Stimulated activated CD8-positive, alpha-beta memory T cell treated with anti-CD3 and anti-CD28 coated beads, Interleukin-7, amount 100 ng/mL, for 24 hours (primary cell): ENCODE data around the gene SVIL.
"Not testable (repeated sequence)": the region's sequence is repeated elsewhere in the genome, so short reads cannot be mapped to it uniquely, and the experiment has no call there.

ENCODE experiments used
- DNase-seq: peaks from one replicate; pipeline ENCODE4 v3.0.0-alpha.2; 2020; ENCODE audit warnings: low read depth

SVIL gene

GRCh38 chr10:29600067-29600466, 34.7 kb downstream of the SVIL start:
- no peak for DNase-seq

GRCh38 chr10:29598851-29599311, 35.9 kb downstream of the SVIL start:
- DNase-seq: no peak

- no peak for DNase-seq
Measured at GRCh38 chr10:29596826-29597225, 37.9 kb downstream of the SVIL start.

GRCh38 chr10:29596356-29596755, 38.4 kb downstream of the SVIL start:
- DNase-seq: no peak

- no peak for DNase-seq
Measured at GRCh38 chr10:29595636-29596225, 39.0 kb downstream of the SVIL start.

- no peak for DNase-seq
Measured at GRCh38 chr10:29595146-29595545, 39.6 kb downstream of the SVIL start.

- no peak for DNase-seq
Measured at GRCh38 chr10:29591651-29591968, 43.2 kb downstream of the SVIL start.

GRCh38 chr10:29590915-29591650, 43.7 kb downstream of the SVIL start:
- no peak for DNase-seq

- no peak for DNase-seq
Measured at GRCh38 chr10:29588629-29589421, 45.9 kb downstream of the SVIL start.

- DNase-seq: not testable (repeated sequence)
Measured at GRCh38 chr10:29587750-29588628, 46.8 kb downstream of the SVIL start.

- DNase-seq: not testable (repeated sequence)
Measured at GRCh38 chr10:29587102-29587749, 47.5 kb downstream of the SVIL start.

- DNase-seq: no peak
Measured at GRCh38 chr10:29586509-29586908, 48.3 kb downstream of the SVIL start.

- DNase-seq: no peak
Measured at GRCh38 chr10:29585488-29585976, 49.2 kb downstream of the SVIL start.

GRCh38 chr10:29584436-29584835, 50.3 kb downstream of the SVIL start:
- no peak for DNase-seq

GRCh38 chr10:29583674-29584073, 51.1 kb downstream of the SVIL start:
- no peak for DNase-seq

- not testable (repeated sequence) for DNase-seq
Measured at GRCh38 chr10:29582769-29583168, 52.0 kb downstream of the SVIL start.

- DNase-seq: no peak
Measured at GRCh38 chr10:29579455-29579970, 55.3 kb downstream of the SVIL start.

- DNase-seq: no peak
Measured at GRCh38 chr10:29578457-29578856, 56.3 kb downstream of the SVIL start.

GRCh38 chr10:29576681-29577080, 58.1 kb downstream of the SVIL start:
- no peak for DNase-seq

GRCh38 chr10:29575098-29575455, 59.7 kb downstream of the SVIL start:
- DNase-seq: no peak
